Measurements from ENCODE around the gene ATP8B4.
"Not testable (repeated sequence)": the region's sequence is repeated elsewhere in the genome, so short reads cannot be mapped to it uniquely, and the experiment has no call there.

The ATP8B4 gene

GRCh38 chr15:50003786-50004334 is 115.2 kb downstream of the ATP8B4 start:
- peak; percentile 57 for DNase-seq

- DNase-seq, result no peak
Measured at GRCh38 chr15:49991587-49991986, 127.4 kb downstream of the ATP8B4 start.

- DNase-seq, result no peak
Measured at GRCh38 chr15:49990835-49991545, 128.0 kb downstream of the ATP8B4 start.

- DNase-seq, result no peak
Measured at GRCh38 chr15:49989498-49989897, 129.5 kb downstream of the ATP8B4 start.

- no peak for DNase-seq
Measured at GRCh38 chr15:49988766-49989165, 130.3 kb downstream of the ATP8B4 start.

GRCh38 chr15:49987896-49988295 is 131.1 kb downstream of the ATP8B4 start:
- DNase-seq, result no peak

- no peak for DNase-seq
Measured at GRCh38 chr15:49987198-49987785, 131.7 kb downstream of the ATP8B4 start.

- DNase-seq, result no peak
Measured at GRCh38 chr15:49986326-49986725, 132.7 kb downstream of the ATP8B4 start.

GRCh38 chr15:49985463-49985862 is 133.6 kb downstream of the ATP8B4 start:
- no peak for DNase-seq

GRCh38 chr15:49984436-49984835 is 134.6 kb downstream of the ATP8B4 start:
- DNase-seq, result no peak

- no peak for DNase-seq
Measured at GRCh38 chr15:49982584-49982983, 136.4 kb downstream of the ATP8B4 start.

- DNase-seq, result no peak
Measured at GRCh38 chr15:49979705-49980382, 139.2 kb downstream of the ATP8B4 start.

- DNase-seq, result no peak
Measured at GRCh38 chr15:49978121-49978520, 140.9 kb downstream of the ATP8B4 start.

GRCh38 chr15:49977306-49977705 is 141.7 kb downstream of the ATP8B4 start:
- no peak for DNase-seq

GRCh38 chr15:49964551-49964950 is 154.5 kb downstream of the ATP8B4 start:
- no peak for DNase-seq

GRCh38 chr15:49964061-49964460 is 155.0 kb downstream of the ATP8B4 start:
- DNase-seq, result no peak

GRCh38 chr15:49963033-49963772 is 155.8 kb downstream of the ATP8B4 start:
- DNase-seq, result not testable (repeated sequence)

- DNase-seq, result no peak
Measured at GRCh38 chr15:49962044-49962602, 156.9 kb downstream of the ATP8B4 start.

GRCh38 chr15:49953421-49953820 is 165.6 kb downstream of the ATP8B4 start:
- DNase-seq, result no peak

GRCh38 chr15:49946681-49947080 is 172.4 kb downstream of the ATP8B4 start:
- DNase-seq, result no peak

- no peak for DNase-seq
Measured at GRCh38 chr15:49934487-49934886, 184.5 kb downstream of the ATP8B4 start.

- DNase-seq, result no peak
Measured at GRCh38 chr15:49927189-49927861, 191.7 kb downstream of the ATP8B4 start.
